Endothelial cell (in vitro differentiated cells): ENCODE data around the gene LIPF. TPM values are rescaled to one million over a fixed set of nuclear protein-coding genes. Genes with fewer than 3 reads are reported as not detected.

Experiments used
- DNase-seq: peaks from one replicate; pipeline ENCODE4 v3.0.0; 2021; ENCODE audit warnings: low spot score
- H3K27ac Mint-ChIP-seq: one replicate; pipeline ENCODE4 v1.8.0; 2021; ENCODE audit warnings: mixed read lengths, inconsistent platforms; ENCODE audit not compliant: unreplicated experiment
- H3K27me3 Mint-ChIP-seq: one replicate; pipeline ENCODE4 v1.8.0; 2021; ENCODE audit warnings: mild to moderate bottlenecking, moderate library complexity, mixed read lengths, inconsistent platforms; ENCODE audit not compliant: unreplicated experiment
- H3K36me3 Mint-ChIP-seq: one replicate; pipeline ENCODE4 v1.8.0; 2021; ENCODE audit warnings: mild to moderate bottlenecking, low read depth, mixed read lengths, inconsistent platforms; ENCODE audit not compliant: unreplicated experiment
- H3K4me1 Mint-ChIP-seq: one replicate; pipeline ENCODE4 v1.8.0; 2021; ENCODE audit warnings: mild to moderate bottlenecking, mixed read lengths, inconsistent platforms; ENCODE audit not compliant: unreplicated experiment
- H3K4me3 Mint-ChIP-seq: one replicate; pipeline ENCODE4 v1.8.0; 2021; ENCODE audit warnings: mild to moderate bottlenecking, mixed read lengths, inconsistent platforms; ENCODE audit not compliant: unreplicated experiment
- H3K9me3 Mint-ChIP-seq: one replicate; pipeline ENCODE4 v1.8.0; 2021; ENCODE audit warnings: mixed read lengths, inconsistent platforms; ENCODE audit not compliant: unreplicated experiment
- CTCF ChIP-seq: fragments of 200-600 bp; sonication (generic); IDR thresholded peaks from one replicate; pipeline ENCODE4 v1.5.0; 2021; ENCODE audit warnings: antibody characterized with exemption; ENCODE audit not compliant: unreplicated experiment
- total RNA-seq: library from RNA; stranded (reverse); fragmentation: NEBNext Ultra II Directional; extraction: Animal tissue kit (Norgen Biotek cat#: 25700); gene quantifications from one replicate; pipeline ENCODE4 v1.2.1, GENCODE V29; 2021; ENCODE audit not compliant: unreplicated experiment

Gene LIPF
- total RNA-seq, 1 donor from 2014 or later = not detected

- no peak for TF ChIP-seq CTCF
- Mint-ChIP-seq H3K4me1 (no peaks in the 10 kb centered on the region), H3K27ac (no peak overlapping the region), H3K9me3 (no peaks in the 10 kb centered on the region), H3K36me3 (no peaks in the 10 kb centered on the region), H3K27me3 (no peaks in the 10 kb centered on the region), H3K4me3 (no peak overlapping the region)
- no peak for DNase-seq
Measured at GRCh38 chr10:88623835-88624234, 40.4 kb upstream of the LIPF start.

GRCh38 chr10:88624840-88625239 is 39.4 kb upstream of the LIPF start:
- Mint-ChIP-seq H3K4me1 (no peaks in the 10 kb centered on the region), H3K36me3 (no peaks in the 10 kb centered on the region), H3K27ac (no peak overlapping the region), H3K4me3 (no peak overlapping the region), H3K9me3 (no peaks in the 10 kb centered on the region), H3K27me3 (no peaks in the 10 kb centered on the region)
- no peak for DNase-seq
- TF ChIP-seq CTCF = no peak

- H3K9me3 Mint-ChIP-seq = no peaks in the 10 kb centered on the region
- no peak overlapping the region for H3K27ac Mint-ChIP-seq
- DNase-seq = no peak
- no peak overlapping the region for H3K4me3 Mint-ChIP-seq
- no peaks in the 10 kb centered on the region for H3K4me1 Mint-ChIP-seq
- peaks cover 2% of the 10 kb centered on the region for H3K27me3 Mint-ChIP-seq
- TF ChIP-seq CTCF = no peak
- peaks cover 3% of the 10 kb centered on the region for H3K36me3 Mint-ChIP-seq
Measured at GRCh38 chr10:88640186-88640585, 24.1 kb upstream of the LIPF start.

- TF ChIP-seq CTCF = no peak
- peaks cover 3% of the 10 kb centered on the region for H3K36me3 Mint-ChIP-seq
Measured at GRCh38 chr10:88642209-88642608, 22.0 kb upstream of the LIPF start.

GRCh38 chr10:88642963-88643362 is 21.3 kb upstream of the LIPF start:
- no peaks in the 10 kb centered on the region for H3K9me3 Mint-ChIP-seq
- TF ChIP-seq CTCF = no peak
- no peaks in the 10 kb centered on the region for H3K4me1 Mint-ChIP-seq
- peaks cover 3% of the 10 kb centered on the region for H3K36me3 Mint-ChIP-seq
- H3K4me3 Mint-ChIP-seq = no peak overlapping the region
- no peak overlapping the region for H3K27ac Mint-ChIP-seq
- H3K27me3 Mint-ChIP-seq = no peaks in the 10 kb centered on the region
- DNase-seq = no peak

More at GRCh38 chr10:88642209-88642608, 22.0 kb upstream of the LIPF start:
- no peak for DNase-seq
- Mint-ChIP-seq H3K4me3 (no peak overlapping the region), H3K27ac (no peak overlapping the region), H3K9me3 (no peaks in the 10 kb centered on the region), H3K4me1 (no peaks in the 10 kb centered on the region), H3K27me3 (no peaks in the 10 kb centered on the region)
